DND-41 (cell line): ENCODE data around the gene TTC1.
"Not testable (repeated sequence)": the region's sequence is repeated elsewhere in the genome, so short reads cannot be mapped to it uniquely, and the experiment has no call there.

Experiments
- ATAC-seq: fragments of 200-7000 bp; cut with Tn5 transposase; 3 replicates; pipeline ENCODE4 v1.9.1; 2021; ENCODE audit warnings: low read depth; ENCODE audit not compliant: insufficient read depth
- DNase-seq: peaks from one replicate; pipeline ENCODE4 v3.0.0-alpha.2; 2020
- H2AFZ ChIP-seq: 2 replicates; pipeline ENCODE4 v1.6.0; 2012; ENCODE audit warnings: low read depth, low read length
- H3K27ac ChIP-seq: 2 replicates; pipeline ENCODE4 v1.5.1; 2012; ENCODE audit warnings: low read length, inconsistent platforms
- H3K27me3 ChIP-seq: fragments of 200-600 bp; sonication (generic); 2 replicates; pipeline ENCODE4 v1.6.0; 2012; ENCODE audit warnings: low read length, mild to moderate bottlenecking, inconsistent platforms; ENCODE audit not compliant: insufficient read depth, poor library complexity
- H3K36me3 ChIP-seq: 2 replicates; pipeline ENCODE4 v1.5.1; 2012; ENCODE audit warnings: low read length, inconsistent platforms; ENCODE audit not compliant: insufficient read depth
- H3K4me1 ChIP-seq: 2 replicates; pipeline ENCODE4 v1.5.1; 2012; ENCODE audit warnings: mild to moderate bottlenecking, low read length; ENCODE audit not compliant: insufficient read depth
- H3K4me2 ChIP-seq: 2 replicates; pipeline ENCODE4 v1.6.0; 2012; ENCODE audit warnings: mild to moderate bottlenecking, moderate library complexity, low read length, inconsistent platforms; ENCODE audit not compliant: insufficient read depth
- H3K4me3 ChIP-seq, 2 experiments: fragments of 200-600 bp in 1 of 2; shearing (Covaris generic) in 1 of 2; 2 replicates each; pipeline ENCODE4 v1.5.1; 2012 to 2016; ENCODE audit warnings: inconsistent platforms in 2 of 2, low read length in 2 of 2, mild to moderate bottlenecking in 2 of 2, low read depth in 1 of 2, moderate library complexity in 1 of 2
- H3K79me2 ChIP-seq: 2 replicates; pipeline ENCODE4 v1.6.0; 2012; ENCODE audit warnings: low read length, inconsistent platforms; ENCODE audit not compliant: insufficient read depth
- H3K9ac ChIP-seq: 2 replicates; pipeline ENCODE4 v1.6.0; 2012; ENCODE audit warnings: low read depth, mild to moderate bottlenecking, inconsistent platforms, low read length, moderate library complexity
- H3K9me3 ChIP-seq: 2 replicates; pipeline ENCODE4 v1.5.1; 2012; ENCODE audit warnings: low read length, moderate library complexity, mild to moderate bottlenecking, inconsistent platforms; ENCODE audit not compliant: insufficient read depth, severe bottlenecking
- H4K20me1 ChIP-seq: 2 replicates; pipeline ENCODE4 v1.6.0; 2012; ENCODE audit warnings: low read length; ENCODE audit not compliant: insufficient read depth
- CTCF ChIP-seq: IDR thresholded peaks from 2 replicates; pipeline ENCODE4 v1.5.1; 2012; ENCODE audit warnings: borderline replicate concordance, low read length, moderate library complexity, mild to moderate bottlenecking; ENCODE audit not compliant: poor library complexity, severe bottlenecking; ENCODE audit errors: extremely low read depth
- EZH2 ChIP-seq: IDR thresholded peaks from 3 replicates; pipeline ENCODE4 v1.6.1; 2012; ENCODE audit warnings: borderline replicate concordance, low read depth, mild to moderate bottlenecking, moderate library complexity, low read length, inconsistent platforms; ENCODE audit not compliant: severe bottlenecking

The TTC1 gene

GRCh38 chr5:159963935-159964334, 45.0 kb upstream of the TTC1 start:
- Histone ChIP-seq H3K36me3 (no peaks in the 10 kb centered on the region), H3K4me1 (no peaks in the 10 kb centered on the region), H3K4me3 (no peak overlapping the region), H3K9me3 (no peaks in the 10 kb centered on the region), H4K20me1 (no peaks in the 10 kb centered on the region), H3K27ac (no peak overlapping the region), H3K79me2 (no peaks in the 10 kb centered on the region), H2AFZ (no peak overlapping the region), H3K27me3 (no peaks in the 10 kb centered on the region), H3K9ac (no peak overlapping the region), H3K4me2 (no peak overlapping the region)
- ATAC-seq (no peak), DNase-seq (no peak)
- TF ChIP-seq CTCF (no peak), EZH2 (no peak)

DNA sequence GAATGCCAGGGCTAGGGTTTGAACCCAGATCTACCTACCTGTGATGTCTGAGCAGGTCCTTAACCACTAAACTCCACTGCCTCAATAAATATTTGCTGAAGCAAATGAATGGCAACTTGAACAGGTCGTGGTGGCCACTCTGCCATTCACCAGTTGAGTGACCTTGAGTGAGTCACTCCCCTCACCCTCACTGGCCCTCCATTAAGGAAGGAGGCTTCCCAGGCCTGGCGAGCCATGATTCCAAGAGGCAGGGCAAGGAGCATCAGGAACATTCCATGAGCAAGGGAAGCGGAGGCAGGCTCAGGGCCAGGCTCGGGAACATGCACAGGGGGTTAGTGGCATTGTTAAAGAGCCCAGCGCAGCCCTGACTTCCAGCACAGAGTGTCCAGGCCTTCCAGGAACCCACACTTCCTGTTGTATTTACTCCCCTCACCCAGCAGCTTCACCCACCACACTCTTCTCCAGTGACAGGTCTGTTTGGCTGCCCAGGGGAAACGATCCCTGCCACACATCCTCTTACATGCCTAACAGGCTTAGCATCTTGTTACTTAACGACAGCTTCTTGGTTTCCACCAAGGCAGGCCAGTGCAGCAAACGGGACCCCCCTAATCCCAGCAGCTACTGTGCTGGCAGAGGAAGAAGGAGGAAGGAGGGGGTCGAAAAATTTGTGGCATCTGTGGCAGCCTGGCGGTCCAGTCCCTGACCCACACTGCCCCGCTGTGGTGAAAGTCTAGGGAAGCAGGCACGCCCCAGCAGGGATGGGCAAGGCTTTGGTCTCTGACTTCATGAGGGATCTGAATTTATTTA, 43.7 kb upstream of the TTC1 start:
- H4K20me1 ChIP-seq, result no peaks in the 10 kb centered on the region
- peak; percentile 28 for DNase-seq
- no peaks in the 10 kb centered on the region for H3K4me1 ChIP-seq
- H3K4me2 ChIP-seq, result no peak overlapping the region
- TF ChIP-seq EZH2, result no peak
- peak; percentile 48 for TF ChIP-seq CTCF
- no peak overlapping the region for H3K4me3 ChIP-seq
- H3K27ac ChIP-seq, result no peak overlapping the region
- H3K79me2 ChIP-seq, result no peaks in the 10 kb centered on the region
- no peak overlapping the region for H3K9ac ChIP-seq
- no peaks in the 10 kb centered on the region for H3K36me3 ChIP-seq
- H3K9me3 ChIP-seq, result no peaks in the 10 kb centered on the region
- H3K27me3 ChIP-seq, result no peaks in the 10 kb centered on the region
- H2AFZ ChIP-seq, result no peak overlapping the region
- peak; percentile 59; the same call in 1 of the 3 replicates for ATAC-seq

GRCh38 chr5:159965838-159966128, 43.2 kb upstream of the TTC1 start:
- H3K4me1 ChIP-seq, H3K4me3 ChIP-seq, H3K27me3 ChIP-seq, DNase-seq, H3K9ac ChIP-seq, H3K4me2 ChIP-seq, H3K79me2 ChIP-seq, H4K20me1 ChIP-seq, H2AFZ ChIP-seq, H3K36me3 ChIP-seq, ATAC-seq, H3K9me3 ChIP-seq, H3K27ac ChIP-seq: not testable (repeated sequence)

- no peaks in the 10 kb centered on the region for H3K36me3 ChIP-seq
- H3K27me3 ChIP-seq, result no peaks in the 10 kb centered on the region
- H3K9ac ChIP-seq, result no peak overlapping the region
- H3K4me1 ChIP-seq, result no peaks in the 10 kb centered on the region
- no peak overlapping the region for H3K4me3 ChIP-seq
- H2AFZ ChIP-seq, result no peak overlapping the region
- no peaks in the 10 kb centered on the region for H4K20me1 ChIP-seq
- no peak overlapping the region for H3K4me2 ChIP-seq
- ATAC-seq (no peak), DNase-seq (no peak)
- no peaks in the 10 kb centered on the region for H3K9me3 ChIP-seq
- H3K79me2 ChIP-seq, result no peaks in the 10 kb centered on the region
- H3K27ac ChIP-seq, result no peak overlapping the region
- TF ChIP-seq CTCF (no peak), EZH2 (no peak)
Measured at GRCh38 chr5:159969966-159970365, 39.0 kb upstream of the TTC1 start.
